HepG2 (cell line): ENCODE data around the gene IGFBP5. TPM values are rescaled to one million over a fixed set of nuclear protein-coding genes. Genes with fewer than 3 reads are reported as not detected.

Experiments
- BORCS8-MEF2B ChIP-seq: sonication (generic); formaldehyde crosslinking; IDR thresholded peaks from 2 replicates; pipeline ENCODE4 v1.8.0; 2022; ENCODE audit warnings: mild to moderate bottlenecking, missing genetic modification reagents
- EHMT2 ChIP-seq: fragments of 200-600 bp; sonication (generic); IDR thresholded peaks from 2 replicates; pipeline ENCODE4 v1.7.0; 2017; ENCODE audit warnings: antibody characterized with exemption, low read depth, low read length, borderline replicate concordance
- ESRRA ChIP-seq: sonication (generic); formaldehyde crosslinking; IDR thresholded peaks from 2 replicates; pipeline ENCODE4 v1.5.1; 2020; ENCODE audit warnings: mild to moderate bottlenecking, low read depth, missing genetic modification reagents
- GPBP1L1 ChIP-seq: sonication (generic); formaldehyde crosslinking; IDR thresholded peaks from 2 replicates; pipeline ENCODE4 v1.5.0; 2020; ENCODE audit warnings: mild to moderate bottlenecking, missing genetic modification reagents
- KDM2A ChIP-seq: sonication (generic); formaldehyde crosslinking; IDR thresholded peaks from 2 replicates; pipeline ENCODE4 v1.4.0; 2020; ENCODE audit warnings: low read depth, missing genetic modification reagents, borderline replicate concordance
- MAFG ChIP-seq: sonication (generic); formaldehyde crosslinking; IDR thresholded peaks from 2 replicates; pipeline ENCODE4 v1.5.1; 2020; ENCODE audit warnings: mild to moderate bottlenecking, missing genetic modification reagents
- NFIB ChIP-seq: sonication (generic); formaldehyde crosslinking; IDR thresholded peaks from 2 replicates; pipeline ENCODE4 v1.9.0; 2021; ENCODE audit warnings: missing genetic modification reagents, mild to moderate bottlenecking, borderline replicate concordance
- RORA ChIP-seq: sonication (generic); formaldehyde crosslinking; IDR thresholded peaks from 2 replicates; pipeline ENCODE4 v1.5.0; 2020; ENCODE audit warnings: mild to moderate bottlenecking, missing genetic modification reagents, moderate library complexity
- ZNF230 ChIP-seq: sonication (generic); formaldehyde crosslinking; IDR thresholded peaks from 2 replicates; pipeline ENCODE4 v1.4.0; 2020; ENCODE audit warnings: mild to moderate bottlenecking, missing genetic modification reagents
- ZNF263 ChIP-seq: sonication (generic); formaldehyde crosslinking; IDR thresholded peaks from 2 replicates; pipeline ENCODE4 v1.4.0; 2020; ENCODE audit warnings: missing genetic modification reagents
- ZNF280D ChIP-seq: sonication (generic); formaldehyde crosslinking; IDR thresholded peaks from 2 replicates; pipeline ENCODE4 v1.5.1; 2020; ENCODE audit warnings: mild to moderate bottlenecking, missing genetic modification reagents
- ZNF644 ChIP-seq: IDR thresholded peaks from 2 replicates; pipeline ENCODE4 v1.6.1; 2016; ENCODE audit warnings: low read depth
- polyA plus RNA-seq, 8 experiments: library from polyadenylated mRNA; depleted of rRNA in 3 of 8; stranded (reverse) in 7 of 8; unstranded in 1 of 8; fragments of >200 nt; fragmentation: Illumina TruSeq in 4 of 8; extraction: Trizol in 4 of 8; gene quantifications; 2 replicates each; pipeline versions ENCODE4 v1.2.1 to v1.2.3, GENCODE V29; 2011 to 2016; ENCODE audit warnings: low read depth in 4 of 8, missing spikeins in 1 of 8, mixed read lengths in 1 of 8; ENCODE audit not compliant: insufficient read depth in 1 of 8
- total RNA-seq, 5 experiments: library from RNA; depleted of rRNA; stranded (reverse); fragments of >200 nt; fragmentation: Illumina TruSeq; extraction: Trizol; gene quantifications; 2 replicates each; pipeline ENCODE4 v1.2.3, GENCODE V29; 2016; ENCODE audit warnings: low read depth in 1 of 5
- TF ChIP-seq, protein P1 (sequence below): sonication (generic); formaldehyde crosslinking; IDR thresholded peaks from 2 replicates; pipeline ENCODE4 v1.5.0; 2020; ENCODE audit warnings: mild to moderate bottlenecking, missing genetic modification reagents, moderate library complexity

The IGFBP5 gene
- total and polyA plus RNA-seq, 2 of the 13 experiments (the other 11 are each of a cell fraction or from before 2014, with no cell fraction given) = 0.15 TPM; not detected in 1

DNA sequence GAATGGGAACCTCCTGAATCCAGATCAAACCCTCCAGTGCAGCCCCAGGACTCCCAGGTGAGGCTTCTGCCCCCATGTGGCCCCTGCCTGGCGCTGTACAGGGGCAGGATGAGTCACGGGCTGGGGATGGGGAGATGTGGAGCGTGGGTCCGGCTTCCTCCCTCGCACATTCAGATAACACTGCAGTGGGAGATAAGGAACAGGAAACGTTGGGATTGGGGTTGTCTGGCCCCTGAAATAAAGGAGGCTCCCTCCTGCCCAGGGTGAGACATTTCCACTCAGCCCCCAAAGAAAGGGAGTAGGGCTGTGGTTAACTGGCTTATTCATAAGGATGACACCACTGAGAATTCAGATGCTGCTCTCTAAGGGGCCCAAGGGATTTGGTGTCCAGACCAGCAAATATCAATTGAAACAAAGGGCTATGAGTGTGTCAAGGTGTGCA is 30.7 kb downstream of the IGFBP5 start (continued):
- TF ChIP-seq ZNF280D (CRISPR knock-in tag) = no peak
- no peak for TF ChIP-seq ZNF644
- no peak for TF ChIP-seq GPBP1L1 (CRISPR knock-in tag)
- no peak for TF ChIP-seq RORA (CRISPR knock-in tag)
- no peak for TF ChIP-seq ESRRA
- peak; percentile 40; the same call in 1 of the 2 replicates for TF ChIP-seq KDM2A (CRISPR knock-in tag)
- no peak for TF ChIP-seq NFIB (CRISPR knock-in tag)
- TF ChIP-seq ZNF263 = 0 out of 2 replicates have a peak, but pooled peaks have one; percentile 33
- no peak for TF ChIP-seq EHMT2
- no peak for TF ChIP-seq ZNF230
- TF ChIP-seq MAFG = no peak
- TF ChIP-seq BORCS8-MEF2B (CRISPR knock-in tag) = 0 out of 2 replicates have a peak, but pooled peaks have one; percentile 21
- TF ChIP-seq, protein P1, sequence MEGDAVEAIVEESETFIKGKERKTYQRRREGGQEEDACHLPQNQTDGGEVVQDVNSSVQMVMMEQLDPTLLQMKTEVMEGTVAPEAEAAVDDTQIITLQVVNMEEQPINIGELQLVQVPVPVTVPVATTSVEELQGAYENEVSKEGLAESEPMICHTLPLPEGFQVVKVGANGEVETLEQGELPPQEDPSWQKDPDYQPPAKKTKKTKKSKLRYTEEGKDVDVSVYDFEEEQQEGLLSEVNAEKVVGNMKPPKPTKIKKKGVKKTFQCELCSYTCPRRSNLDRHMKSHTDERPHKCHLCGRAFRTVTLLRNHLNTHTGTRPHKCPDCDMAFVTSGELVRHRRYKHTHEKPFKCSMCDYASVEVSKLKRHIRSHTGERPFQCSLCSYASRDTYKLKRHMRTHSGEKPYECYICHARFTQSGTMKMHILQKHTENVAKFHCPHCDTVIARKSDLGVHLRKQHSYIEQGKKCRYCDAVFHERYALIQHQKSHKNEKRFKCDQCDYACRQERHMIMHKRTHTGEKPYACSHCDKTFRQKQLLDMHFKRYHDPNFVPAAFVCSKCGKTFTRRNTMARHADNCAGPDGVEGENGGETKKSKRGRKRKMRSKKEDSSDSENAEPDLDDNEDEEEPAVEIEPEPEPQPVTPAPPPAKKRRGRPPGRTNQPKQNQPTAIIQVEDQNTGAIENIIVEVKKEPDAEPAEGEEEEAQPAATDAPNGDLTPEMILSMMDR = peak; percentile 80
